H9 (cell line): ENCODE data around the gene TFG. TPM values are rescaled to one million over a fixed set of nuclear protein-coding genes. Genes with fewer than 3 reads are reported as not detected.

Experiments used
- DNase-seq: peaks from one replicate; pipeline ENCODE4 v3.0.0-alpha.2; 2017
- H2AFZ ChIP-seq: one replicate; pipeline ENCODE4 v1.6.1; 2013; ENCODE audit warnings: mild to moderate bottlenecking, low read length, control low read depth, moderate library complexity
- H2AK5ac ChIP-seq: 2 replicates; pipeline ENCODE4 v1.6.1; 2013; ENCODE audit warnings: low read length, control low read depth, mixed read lengths; ENCODE audit not compliant: insufficient read length
- H2BK120ac ChIP-seq: one replicate; pipeline ENCODE4 v1.6.1; 2013; ENCODE audit warnings: low read depth, mild to moderate bottlenecking, low read length, control low read depth, inconsistent platforms; ENCODE audit not compliant: poor library complexity, severe bottlenecking
- H2BK12ac ChIP-seq: 2 replicates; pipeline ENCODE4 v1.6.1; 2013; ENCODE audit warnings: low read length, control low read depth, mixed read lengths, low read depth; ENCODE audit not compliant: insufficient read length
- H2BK15ac ChIP-seq: 2 replicates; pipeline ENCODE4 v1.6.1; 2013; ENCODE audit warnings: low read depth, low read length, control low read depth
- H2BK20ac ChIP-seq: one replicate; pipeline ENCODE4 v1.6.1; 2013; ENCODE audit warnings: low read depth, mild to moderate bottlenecking, low read length, control low read depth, inconsistent platforms; ENCODE audit not compliant: poor library complexity, severe bottlenecking
- H2BK5ac ChIP-seq: 2 replicates; pipeline ENCODE4 v1.6.1; 2013; ENCODE audit warnings: low read length, control low read depth, mixed read lengths; ENCODE audit not compliant: insufficient read length
- H3K14ac ChIP-seq: 2 replicates; pipeline ENCODE4 v1.6.1; 2013; ENCODE audit warnings: low read length, control low read depth; ENCODE audit not compliant: insufficient read depth
- H3K18ac ChIP-seq: 2 replicates; pipeline ENCODE4 v1.6.1; 2013; ENCODE audit warnings: low read depth, mild to moderate bottlenecking, mixed read lengths, low read length, control low read depth; ENCODE audit not compliant: insufficient read length
- H3K23ac ChIP-seq: 2 replicates; pipeline ENCODE4 v1.6.1; 2013; ENCODE audit warnings: low read length, control low read depth, mixed read lengths, low read depth; ENCODE audit not compliant: insufficient read length
- H3K23me2 ChIP-seq: 2 replicates; pipeline ENCODE4 v1.6.1; 2013; ENCODE audit warnings: low read depth, mild to moderate bottlenecking, mixed read lengths, low read length, control low read depth; ENCODE audit not compliant: insufficient read length, poor library complexity, severe bottlenecking
- H3K27ac ChIP-seq: 2 replicates; pipeline ENCODE4 v1.5.1; 2013; ENCODE audit warnings: low read length, control low read depth, mixed read lengths, low read depth; ENCODE audit not compliant: insufficient read length
- H3K27me3 ChIP-seq: 2 replicates; pipeline ENCODE4 v1.6.1; 2013; ENCODE audit warnings: low read length, control low read depth, inconsistent platforms; ENCODE audit not compliant: insufficient read depth
- H3K4ac ChIP-seq: 2 replicates; pipeline ENCODE4 v1.6.1; 2013; ENCODE audit warnings: low read depth, mild to moderate bottlenecking, control low read depth, inconsistent platforms, low read length, moderate library complexity
- H3K4me1 ChIP-seq: 2 replicates; pipeline ENCODE4 v1.6.1; 2013; ENCODE audit warnings: low read length, control low read depth, inconsistent platforms; ENCODE audit not compliant: insufficient read depth
- H3K4me2 ChIP-seq: 2 replicates; pipeline ENCODE4 v1.6.1; 2013; ENCODE audit warnings: low read length, control low read depth, mixed read lengths; ENCODE audit not compliant: insufficient read length, insufficient read depth
- H3K56ac ChIP-seq: 2 replicates; pipeline ENCODE4 v1.6.1; 2013; ENCODE audit warnings: low read depth, mild to moderate bottlenecking, mixed read lengths, low read length, control low read depth; ENCODE audit not compliant: insufficient read length
- H3K79me1 ChIP-seq: 2 replicates; pipeline ENCODE4 v1.6.1; 2013; ENCODE audit warnings: low read depth, mild to moderate bottlenecking, moderate library complexity, low read length, control low read depth, inconsistent platforms; ENCODE audit not compliant: insufficient read depth, poor library complexity, severe bottlenecking
- H3K79me2 ChIP-seq: 2 replicates; pipeline ENCODE4 v1.6.1; 2013; ENCODE audit warnings: low read length, control low read depth, inconsistent platforms; ENCODE audit not compliant: insufficient read depth
- H3K9ac ChIP-seq: 2 replicates; pipeline ENCODE4 v1.6.1; 2013; ENCODE audit warnings: low read length, control low read depth, mixed read lengths; ENCODE audit not compliant: insufficient read length; ENCODE audit errors: extremely low read depth
- H3K9me3 ChIP-seq: one replicate; pipeline ENCODE4 v1.6.1; 2013; ENCODE audit warnings: low read depth, low read length, inconsistent platforms; ENCODE audit not compliant: control insufficient read depth
- H3T11ph ChIP-seq: one replicate; pipeline ENCODE4 v1.6.1; 2013; ENCODE audit warnings: mild to moderate bottlenecking, low read length, control low read depth, inconsistent platforms
- H4K20me1 ChIP-seq: one replicate; pipeline ENCODE4 v1.6.1; 2013; ENCODE audit not compliant: control insufficient read depth, insufficient read length, insufficient read depth
- H4K5ac ChIP-seq: 2 replicates; pipeline ENCODE4 v1.6.1; 2013; ENCODE audit warnings: low read depth, mild to moderate bottlenecking, mixed read lengths, low read length, control low read depth; ENCODE audit not compliant: insufficient read length
- H4K8ac ChIP-seq: replicated peaks from 2 replicates; pipeline ENCODE4 v1.6.1; 2013; ENCODE audit warnings: low read length, control low read depth, mixed read lengths, low read depth; ENCODE audit not compliant: insufficient read length
- H4K91ac ChIP-seq: 2 replicates; pipeline ENCODE4 v1.6.1; 2013; ENCODE audit warnings: low read depth, mild to moderate bottlenecking, moderate library complexity, mixed read lengths, low read length, control low read depth; ENCODE audit not compliant: insufficient read length
- H3K27ac Mint-ChIP-seq, 3 experiments: 2 replicates in 2 of 3; 3 replicates in 1 of 3; pipeline ENCODE4 v1.8.0; 2020 to 2021; ENCODE audit warnings: mixed read lengths in 3 of 3, mild to moderate bottlenecking in 1 of 3, moderate library complexity in 1 of 3
- H3K27me3 Mint-ChIP-seq: 2 replicates; pipeline ENCODE4 v1.8.0; 2021; ENCODE audit warnings: low read depth, mild to moderate bottlenecking, moderate library complexity, mixed read lengths
- H3K36me3 Mint-ChIP-seq, 3 experiments: 2 replicates in 2 of 3; 3 replicates in 1 of 3; pipeline ENCODE4 v1.8.0; 2020 to 2021; ENCODE audit warnings: low read depth in 3 of 3, mixed read lengths in 3 of 3; ENCODE audit not compliant: insufficient read depth in 1 of 3
- H3K4me1 Mint-ChIP-seq, 2 experiments: 2 replicates each; pipeline ENCODE4 v1.8.0; 2020; ENCODE audit warnings: mixed read lengths in 2 of 2
- H3K4me3 Mint-ChIP-seq, 2 experiments: 2 replicates in 1 of 2; 3 replicates in 1 of 2; pipeline ENCODE4 v1.8.0; 2020 to 2021; ENCODE audit warnings: mild to moderate bottlenecking in 2 of 2, mixed read lengths in 2 of 2, moderate library complexity in 1 of 2
- H3K9me3 Mint-ChIP-seq, 2 experiments: 2 replicates in 1 of 2; 3 replicates in 1 of 2; pipeline ENCODE4 v1.8.0; 2020; ENCODE audit warnings: mild to moderate bottlenecking in 2 of 2, mixed read lengths in 2 of 2, moderate library complexity in 1 of 2
- WGBS: extraction: QIAGEN DNeasy Blood & Tissue Kit; methylation state at CpG from one replicate; pipeline ENCODE4 v1.1.7; 2013; ENCODE audit warnings: missing lambda C conversion rate, low lambda C conversion rate, mixed read lengths; ENCODE audit not compliant: insufficient read length; ENCODE audit errors: extremely low coverage; 5-methylcytosine and 5-hydroxymethylcytosine counted together
- total RNA-seq: library from RNA; stranded (reverse); gene quantifications from 2 replicates; pipeline ENCODE4 v1.2.1, GENCODE V29; 2021
- TF ChIP-seq, protein P1 (sequence below): fragments of 200-600 bp; sonication (generic); conservative IDR thresholded peaks from 3 replicates; pipeline ENCODE4 v1.8.0; 2021; ENCODE audit warnings: antibody characterized with exemption, mild to moderate bottlenecking

Gene TFG
- total RNA-seq, 1 experiment from 2014 or later = 80.7 TPM

DNA sequence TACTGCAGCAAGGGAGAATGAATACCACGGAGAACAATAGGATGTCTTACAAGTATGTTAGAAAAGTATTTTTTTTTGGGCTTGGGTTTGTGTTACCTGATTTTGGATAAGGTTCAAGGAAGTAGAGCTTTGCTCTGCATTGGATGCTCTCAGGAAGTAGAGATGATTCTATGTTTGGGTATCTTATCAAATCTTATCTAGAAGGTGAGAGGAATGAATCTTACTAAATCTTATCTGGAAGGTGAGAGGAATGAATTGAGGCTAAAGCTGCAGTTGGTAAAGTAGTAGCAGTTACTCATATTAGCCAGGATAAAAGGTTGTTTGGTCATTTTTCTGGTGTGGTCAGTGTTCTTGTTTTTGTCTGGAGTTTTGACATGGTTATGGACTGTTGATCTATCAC lies 17.4 kb downstream of the TFG start:
- TF ChIP-seq, protein P1, sequence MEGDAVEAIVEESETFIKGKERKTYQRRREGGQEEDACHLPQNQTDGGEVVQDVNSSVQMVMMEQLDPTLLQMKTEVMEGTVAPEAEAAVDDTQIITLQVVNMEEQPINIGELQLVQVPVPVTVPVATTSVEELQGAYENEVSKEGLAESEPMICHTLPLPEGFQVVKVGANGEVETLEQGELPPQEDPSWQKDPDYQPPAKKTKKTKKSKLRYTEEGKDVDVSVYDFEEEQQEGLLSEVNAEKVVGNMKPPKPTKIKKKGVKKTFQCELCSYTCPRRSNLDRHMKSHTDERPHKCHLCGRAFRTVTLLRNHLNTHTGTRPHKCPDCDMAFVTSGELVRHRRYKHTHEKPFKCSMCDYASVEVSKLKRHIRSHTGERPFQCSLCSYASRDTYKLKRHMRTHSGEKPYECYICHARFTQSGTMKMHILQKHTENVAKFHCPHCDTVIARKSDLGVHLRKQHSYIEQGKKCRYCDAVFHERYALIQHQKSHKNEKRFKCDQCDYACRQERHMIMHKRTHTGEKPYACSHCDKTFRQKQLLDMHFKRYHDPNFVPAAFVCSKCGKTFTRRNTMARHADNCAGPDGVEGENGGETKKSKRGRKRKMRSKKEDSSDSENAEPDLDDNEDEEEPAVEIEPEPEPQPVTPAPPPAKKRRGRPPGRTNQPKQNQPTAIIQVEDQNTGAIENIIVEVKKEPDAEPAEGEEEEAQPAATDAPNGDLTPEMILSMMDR = no peak
- Histone ChIP-seq H3K56ac (no peak overlapping the region), H2BK120ac (no peak overlapping the region), H2BK5ac (no peak overlapping the region), H3K27me3 (no peaks in the 10 kb centered on the region), H4K8ac (no peak overlapping the region), H3K4me2 (no peak overlapping the region), H3K23ac (no peak overlapping the region), H3K9ac (no peak overlapping the region), H4K20me1 (no peaks in the 10 kb centered on the region), H3K14ac (no peak overlapping the region), H2AFZ (no peak overlapping the region), H4K5ac (no peak overlapping the region), H3K79me1 (no peaks in the 10 kb centered on the region), H2BK20ac (no peak overlapping the region), H3K23me2 (no peaks in the 10 kb centered on the region), H3K4ac (no peak overlapping the region), H3K9me3 (no peaks in the 10 kb centered on the region), H2BK12ac (no peak overlapping the region), H4K91ac (no peak overlapping the region), H2BK15ac (no peak overlapping the region), H2AK5ac (no peak overlapping the region), H3K4me1 (no peaks in the 10 kb centered on the region), H3K18ac (no peak overlapping the region), H3T11ph (no peak overlapping the region), H3K27ac (no peak overlapping the region), H3K79me2 (no peaks in the 10 kb centered on the region; the same call in 1 of the 2 replicates)
- no peak for DNase-seq
- Mint-ChIP-seq H3K9me3 (no peaks in the 10 kb centered on the region), H3K36me3 (peaks cover 22 to 69% (median 56%) of the 10 kb centered on the region in 3 experiments; a peak in 6 of 7 replicates), H3K4me1 (peaks cover 7 to 9% of the 10 kb centered on the region in 2 experiments), H3K4me3 (no peak overlapping the region), H3K27me3 (no peaks in the 10 kb centered on the region), H3K27ac (peak overlapping the region in 2 of 3 experiments; percentile 26 to 33; a peak in 2 of 7 replicates)
- no CpG with 5 or more reads among the region's 1 CpG for WGBS
